ENCODE results near the gene PTPN7. TPM values are rescaled to one million over a fixed set of nuclear protein-coding genes. Genes with fewer than 3 reads are reported as not detected.

PTPN7 gene
- total and polyA plus RNA-seq, 2 donors (not counting 3 experiments of a cell fraction or from before 2014, with no cell fraction given), result 0.86 to 1.8 TPM

DNA sequence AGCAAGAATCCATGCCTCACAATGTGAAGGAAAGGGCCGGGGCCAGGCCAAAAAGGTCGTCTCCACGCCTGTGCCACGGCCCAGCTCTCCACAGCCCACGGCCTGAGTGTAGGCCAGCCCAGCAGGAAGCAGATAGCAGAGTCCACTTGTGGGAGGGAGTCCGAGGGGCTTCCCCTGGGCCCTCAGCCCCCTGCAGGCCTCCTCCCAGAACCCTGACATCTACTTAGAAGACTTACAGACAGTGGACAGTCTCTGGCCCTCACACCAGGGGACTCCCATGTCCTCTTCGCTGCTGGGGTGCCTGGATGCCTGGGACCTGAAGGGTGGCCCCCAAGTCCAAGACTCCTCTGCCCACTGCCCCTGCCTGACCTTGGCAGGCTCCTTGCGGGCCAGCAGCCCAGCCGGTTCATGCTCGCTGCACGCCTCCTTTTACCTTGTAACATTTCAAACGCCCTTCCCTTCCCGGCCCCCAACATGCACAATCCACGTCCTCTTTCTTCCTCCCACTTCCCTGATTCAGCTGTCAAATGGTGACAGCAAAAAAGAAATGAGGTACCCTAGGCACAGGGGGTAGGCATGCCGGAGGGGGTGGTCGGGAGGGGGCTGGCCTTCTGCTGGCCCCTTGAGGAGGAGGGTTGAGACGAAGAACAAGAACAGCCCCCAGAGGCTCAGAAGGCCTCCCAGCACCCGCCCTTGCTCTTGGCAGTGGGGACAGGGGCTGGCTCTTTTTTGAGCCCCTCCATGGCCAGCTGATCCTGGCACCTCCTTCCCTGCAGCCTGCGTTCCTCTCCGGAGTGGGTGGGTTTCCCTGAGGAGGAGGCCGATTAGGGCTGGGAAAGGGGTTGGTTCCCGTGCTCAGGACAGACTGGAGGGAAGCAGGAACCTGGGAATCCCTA is 997 bp upstream of the PTPN7 start:
- DNase-seq (ENCODE audit: low read depth, low spot score) (no peak), FAIRE-seq (no peak)
- Histone ChIP-seq H3K4me3 (replicated peaks in 1 of 3; ENCODE audit: insufficient read depth in 1 of 3, low read depth in 1 of 3, low read length in 3 of 3) (no peak overlapping the region), H3K4me1 (ENCODE audit: control insufficient read depth, extremely low read depth, insufficient read depth, low read length) (peaks cover 7% of the 10 kb centered on the region), H3K9me1 (replicated peaks; ENCODE audit: control insufficient read depth, extremely low read depth, insufficient read depth, low read length) (no peaks in the 10 kb centered on the region), H3K9me3 (replicated peaks; ENCODE audit: control insufficient read depth, insufficient read depth, low read length) (no peaks in the 10 kb centered on the region), H3K27ac (ENCODE audit: insufficient read depth, low read depth, low read length) (no peak overlapping the region), H3K4me2 (ENCODE audit: insufficient read depth, low read length) (no peak overlapping the region), H3K36me3 (ENCODE audit: control insufficient read depth in 2 of 2, extremely low read depth in 1 of 2, insufficient read depth in 2 of 2, low read length in 2 of 2) (no peaks in the 10 kb centered on the region), H3K9ac (replicated peaks; ENCODE audit: extremely low read depth, insufficient read depth, low read length) (no peak overlapping the region), H3K27me3 (ENCODE audit: control insufficient read depth in 2 of 2, insufficient read depth in 2 of 2, low read length in 2 of 2) (no peaks in the 10 kb centered on the region), H4K20me1 (replicated peaks; ENCODE audit: control insufficient read depth, extremely low read depth, insufficient read depth, low read length) (no peaks in the 10 kb centered on the region), H3K79me2 (ENCODE audit: control insufficient read depth, insufficient read depth, low read length) (no peaks in the 10 kb centered on the region), H2AFZ (ENCODE audit: low read depth, low read length) (peak overlapping the region; percentile 28)
- POLR2A ChIA-PET, result no interaction called here
- dilution Hi-C loops (cut with MboI; ENCODE audit: extremely low pct_ligation_motif_present, low sequenced_read_pairs) (no loop called here), intact Hi-C loops (cut with micrococcal nuclease) (no loop called here)
- CTCF ChIA-PET, result interaction anchor here (1.6 kb wide), 1 partner anchor 18 kb away, joined by 4 read pairs; no protein-coding TSS in a partner anchor
- TF ChIP-seq POLR2AphosphoS5 (IDR thresholded peaks at IDR 0.05; ENCODE audit: insufficient read depth, low read depth, low read length), result no peak
- TF ChIP-seq, protein P1, sequence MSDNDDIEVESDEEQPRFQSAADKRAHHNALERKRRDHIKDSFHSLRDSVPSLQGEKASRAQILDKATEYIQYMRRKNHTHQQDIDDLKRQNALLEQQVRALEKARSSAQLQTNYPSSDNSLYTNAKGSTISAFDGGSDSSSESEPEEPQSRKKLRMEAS (IDR thresholded peaks at IDR 0.05; ENCODE audit: insufficient read depth, insufficient read length), result no peak
- no peak for TF ChIP-seq POLR2A (IDR thresholded peaks at IDR 0.05; ENCODE audit: low read depth, low read length)
- TF ChIP-seq FOS (IDR thresholded peaks at IDR 0.05; ENCODE audit: borderline replicate concordance, insufficient read depth, low read length), result no peak
- no peak for TF ChIP-seq JUN (IDR thresholded peaks at IDR 0.05; ENCODE audit: borderline replicate concordance, insufficient read depth, insufficient read length, low read depth)
- no peak for TF ChIP-seq GATA2 (IDR thresholded peaks at IDR 0.05; ENCODE audit: insufficient read depth, insufficient read length, low read depth, low read length)
- TF ChIP-seq EZH2 (IDR thresholded peaks at IDR 0.05; ENCODE audit: borderline replicate concordance, low read depth, low read length, severe bottlenecking), result no peak
- TF ChIP-seq MYC (IDR thresholded peaks at IDR 0.05; ENCODE audit: low read depth, low read length), result no peak
- TF ChIP-seq, protein P2, sequence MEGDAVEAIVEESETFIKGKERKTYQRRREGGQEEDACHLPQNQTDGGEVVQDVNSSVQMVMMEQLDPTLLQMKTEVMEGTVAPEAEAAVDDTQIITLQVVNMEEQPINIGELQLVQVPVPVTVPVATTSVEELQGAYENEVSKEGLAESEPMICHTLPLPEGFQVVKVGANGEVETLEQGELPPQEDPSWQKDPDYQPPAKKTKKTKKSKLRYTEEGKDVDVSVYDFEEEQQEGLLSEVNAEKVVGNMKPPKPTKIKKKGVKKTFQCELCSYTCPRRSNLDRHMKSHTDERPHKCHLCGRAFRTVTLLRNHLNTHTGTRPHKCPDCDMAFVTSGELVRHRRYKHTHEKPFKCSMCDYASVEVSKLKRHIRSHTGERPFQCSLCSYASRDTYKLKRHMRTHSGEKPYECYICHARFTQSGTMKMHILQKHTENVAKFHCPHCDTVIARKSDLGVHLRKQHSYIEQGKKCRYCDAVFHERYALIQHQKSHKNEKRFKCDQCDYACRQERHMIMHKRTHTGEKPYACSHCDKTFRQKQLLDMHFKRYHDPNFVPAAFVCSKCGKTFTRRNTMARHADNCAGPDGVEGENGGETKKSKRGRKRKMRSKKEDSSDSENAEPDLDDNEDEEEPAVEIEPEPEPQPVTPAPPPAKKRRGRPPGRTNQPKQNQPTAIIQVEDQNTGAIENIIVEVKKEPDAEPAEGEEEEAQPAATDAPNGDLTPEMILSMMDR (IDR thresholded peaks at IDR 0.05; ENCODE audit: extremely low read depth in 1 of 2, insufficient read depth in 1 of 2, low read depth in 1 of 2, low read length in 2 of 2), result no peak
- BruUV-seq (replicated peaks), result no TSS peak

Measured in endothelial cell of umbilical vein (primary cell).